PFSK-1 (cell line): ENCODE results near the gene SSNA1.

ENCODE experiments used
- FOXP2 ChIP-seq: optimal IDR thresholded peaks from 2 replicates; pipeline ENCODE3; 2011; ENCODE audit warnings: borderline replicate concordance, control low read depth, inconsistent platforms; ENCODE audit not compliant: insufficient read depth; ENCODE audit errors: extremely low read length, extremely low read depth
- POLR2AphosphoS5 ChIP-seq: IDR thresholded peaks from 2 replicates; pipeline ENCODE4 v1.6.1; 2012; ENCODE audit warnings: low read depth, mild to moderate bottlenecking, control low read depth, low read length, moderate library complexity
- SIN3A ChIP-seq: IDR thresholded peaks from 2 replicates; pipeline ENCODE4 v1.6.1; 2012; ENCODE audit warnings: mild to moderate bottlenecking, low read length, moderate library complexity, borderline replicate concordance; ENCODE audit not compliant: insufficient read depth
- TAF1 ChIP-seq: IDR thresholded peaks from 2 replicates; pipeline ENCODE4 v1.6.1; 2012; ENCODE audit warnings: low read length, control low read depth, borderline replicate concordance; ENCODE audit not compliant: insufficient read depth
- TF ChIP-seq, protein P1 (sequence below), 2 experiments: IDR thresholded peaks; 2 replicates each; pipeline versions ENCODE4 v1.6.1 to v1.8.0; 2011 to 2012; ENCODE audit warnings: low read depth in 2 of 2, low read length in 2 of 2, control low read depth in 1 of 2, inconsistent platforms in 1 of 2, mild to moderate bottlenecking in 1 of 2, moderate library complexity in 1 of 2; ENCODE audit not compliant: insufficient read depth in 1 of 2

SSNA1 gene

GRCh38 chr9:137224830-137225694 lies 36.6 kb downstream of the SSNA1 start, which contains the start of gene CYSRT1:
Gene CYSRT1, plus strand, starts transcription at chr9:137225174. Its CDS starts 448 bp downstream, at chr9:137225622.
- no peak for TF ChIP-seq POLR2AphosphoS5
- TF ChIP-seq TAF1: no peak
- TF ChIP-seq, protein P1, sequence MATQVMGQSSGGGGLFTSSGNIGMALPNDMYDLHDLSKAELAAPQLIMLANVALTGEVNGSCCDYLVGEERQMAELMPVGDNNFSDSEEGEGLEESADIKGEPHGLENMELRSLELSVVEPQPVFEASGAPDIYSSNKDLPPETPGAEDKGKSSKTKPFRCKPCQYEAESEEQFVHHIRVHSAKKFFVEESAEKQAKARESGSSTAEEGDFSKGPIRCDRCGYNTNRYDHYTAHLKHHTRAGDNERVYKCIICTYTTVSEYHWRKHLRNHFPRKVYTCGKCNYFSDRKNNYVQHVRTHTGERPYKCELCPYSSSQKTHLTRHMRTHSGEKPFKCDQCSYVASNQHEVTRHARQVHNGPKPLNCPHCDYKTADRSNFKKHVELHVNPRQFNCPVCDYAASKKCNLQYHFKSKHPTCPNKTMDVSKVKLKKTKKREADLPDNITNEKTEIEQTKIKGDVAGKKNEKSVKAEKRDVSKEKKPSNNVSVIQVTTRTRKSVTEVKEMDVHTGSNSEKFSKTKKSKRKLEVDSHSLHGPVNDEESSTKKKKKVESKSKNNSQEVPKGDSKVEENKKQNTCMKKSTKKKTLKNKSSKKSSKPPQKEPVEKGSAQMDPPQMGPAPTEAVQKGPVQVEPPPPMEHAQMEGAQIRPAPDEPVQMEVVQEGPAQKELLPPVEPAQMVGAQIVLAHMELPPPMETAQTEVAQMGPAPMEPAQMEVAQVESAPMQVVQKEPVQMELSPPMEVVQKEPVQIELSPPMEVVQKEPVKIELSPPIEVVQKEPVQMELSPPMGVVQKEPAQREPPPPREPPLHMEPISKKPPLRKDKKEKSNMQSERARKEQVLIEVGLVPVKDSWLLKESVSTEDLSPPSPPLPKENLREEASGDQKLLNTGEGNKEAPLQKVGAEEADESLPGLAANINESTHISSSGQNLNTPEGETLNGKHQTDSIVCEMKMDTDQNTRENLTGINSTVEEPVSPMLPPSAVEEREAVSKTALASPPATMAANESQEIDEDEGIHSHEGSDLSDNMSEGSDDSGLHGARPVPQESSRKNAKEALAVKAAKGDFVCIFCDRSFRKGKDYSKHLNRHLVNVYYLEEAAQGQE (IDR thresholded peaks at IDR 0.05; ENCODE audit: insufficient read depth in 1 of 2, low read depth in 2 of 2, low read length in 2 of 2): no peak
- no peak for TF ChIP-seq SIN3A
- no peak for TF ChIP-seq FOXP2

GRCh38 chr9:137225699-137226331 lies 37.3 kb downstream of the SSNA1 start:
- TF ChIP-seq SIN3A (no peak), FOXP2 (no peak), POLR2AphosphoS5 (no peak), TAF1 (no peak)
- TF ChIP-seq, protein P1 (IDR thresholded peaks at IDR 0.05; ENCODE audit: insufficient read depth in 1 of 2, low read depth in 2 of 2, low read length in 2 of 2): no peak

- TF ChIP-seq SIN3A (no peak), FOXP2 (no peak), POLR2AphosphoS5 (no peak), TAF1 (no peak)
- TF ChIP-seq, protein P1 (IDR thresholded peaks at IDR 0.05; ENCODE audit: insufficient read depth in 1 of 2, low read depth in 2 of 2, low read length in 2 of 2): no peak
Observed at GRCh38 chr9:137226338-137227053, 38.0 kb downstream of the SSNA1 start.

DNA sequence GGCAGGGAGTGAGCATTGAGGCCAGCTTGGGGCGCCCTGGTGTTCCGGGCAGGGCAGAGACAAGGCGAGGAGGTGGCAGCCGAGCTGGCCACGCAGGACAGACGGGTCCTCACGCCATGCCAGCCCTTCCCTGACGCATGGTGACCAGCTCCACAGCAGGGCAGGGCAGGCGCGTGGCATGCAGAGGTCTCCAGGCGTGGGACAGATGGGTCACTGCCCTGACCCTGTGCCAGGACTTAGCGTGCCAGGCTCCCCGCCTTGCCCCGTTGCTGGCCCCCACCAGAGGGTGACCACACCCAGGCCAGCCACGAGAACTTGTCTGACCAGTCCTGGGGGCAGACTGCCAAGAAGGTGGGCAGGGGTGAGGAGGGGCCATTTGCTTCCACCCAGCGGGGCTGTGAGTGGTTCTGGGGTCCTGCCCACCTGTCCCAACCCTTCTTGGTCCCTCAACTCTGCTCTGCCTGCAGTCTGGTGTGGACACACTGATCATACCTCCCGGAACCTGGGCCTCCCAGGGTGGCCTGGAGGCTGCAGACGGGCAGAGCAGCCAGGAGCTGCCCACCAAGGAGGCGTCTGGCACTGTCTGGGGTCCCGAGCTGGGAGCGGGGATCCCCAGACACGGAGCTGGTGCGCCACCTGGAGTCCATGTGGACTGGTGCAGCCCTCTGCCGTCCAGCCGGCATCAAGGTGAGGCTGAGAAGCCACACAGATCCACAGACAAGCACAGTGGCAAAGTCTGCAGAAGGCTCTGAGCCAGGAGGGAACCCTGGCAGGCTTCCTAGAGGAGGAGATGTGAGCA lies 38.8 kb downstream of the SSNA1 start, which contains the start of gene RNF224:
TSS of gene RNF224 (plus strand) at position 449 of the 799 bp plus-strand sequence. CDS start 834 bp downstream, outside the sequence.
- no peak for TF ChIP-seq POLR2AphosphoS5
- TF ChIP-seq, protein P1 (IDR thresholded peaks at IDR 0.05; ENCODE audit: insufficient read depth in 1 of 2, low read depth in 2 of 2, low read length in 2 of 2): 0 out of 4 replicates have a peak, but pooled peaks of 1 of the 2 experiments have one; percentile 43
